T47D (cell line): ENCODE data around the gene TFF1.
A peak's percentile ranks its signal among the peaks of the same experiment; 100 is the strongest.

Experiments used
- DNase-seq, 2 experiments: peaks; one replicate each; pipeline versions ENCODE4 v3.0.0 to v3.0.0-alpha.2; 2011 to 2012; ENCODE audit warnings: low read depth in 1 of 2, low spot score in 1 of 2
- JUND ChIP-seq: IDR thresholded peaks from 2 replicates; pipeline ENCODE4 v1.6.1; 2012; ENCODE audit warnings: low read depth
- in situ Hi-C: cut with HindIII; loops from 2 replicates; pipeline ENCODE4 v1.10.0; 2016; ENCODE audit warnings: low sequenced_read_pairs, low pct_unique_long_range_greater_than_20kb

Gene TFF1

GRCh38 chr21:42385619-42386018 lies 19.3 kb upstream of the TFF1 start:
- in situ Hi-C loops, result no loop called here
- TF ChIP-seq JUND, result no peak
- DNase-seq, result no peak

GRCh38 chr21:42384989-42385388 lies 18.7 kb upstream of the TFF1 start:
- DNase-seq, result no peak

GRCh38 chr21:42384156-42384945 lies 18.0 kb upstream of the TFF1 start:
- DNase-seq, result no peak
- no peak for TF ChIP-seq JUND
- in situ Hi-C loops, result no loop called here

More at GRCh38 chr21:42384989-42385388, 18.7 kb upstream of the TFF1 start:
- TF ChIP-seq JUND, result no peak
- in situ Hi-C loops, result no loop called here

GRCh38 chr21:42383331-42383730 lies 17.0 kb upstream of the TFF1 start:
- in situ Hi-C loops, result no loop called here
- TF ChIP-seq JUND, result no peak
- DNase-seq, result no peak

GRCh38 chr21:42382915-42383314 lies 16.6 kb upstream of the TFF1 start:
- no peak for TF ChIP-seq JUND
- in situ Hi-C loops, result no loop called here
- DNase-seq, result no peak

- DNase-seq, result peak; percentile 62 to 85
- no peak for TF ChIP-seq JUND
- in situ Hi-C loops, result no loop called here
Observed at GRCh38 chr21:42381347-42381984, 15.1 kb upstream of the TFF1 start.

- no peak for DNase-seq
- in situ Hi-C loops, result no loop called here
- no peak for TF ChIP-seq JUND
Observed at GRCh38 chr21:42379426-42380215, 13.3 kb upstream of the TFF1 start.

- TF ChIP-seq JUND, result no peak
- DNase-seq, result no peak
- in situ Hi-C loops, result no loop called here
Observed at GRCh38 chr21:42378418-42378817, 12.1 kb upstream of the TFF1 start.

GRCh38 chr21:42377951-42378340 lies 11.6 kb upstream of the TFF1 start:
- DNase-seq, result no peak
- TF ChIP-seq JUND, result no peak
- in situ Hi-C loops, result no loop called here

- no peak for TF ChIP-seq JUND
- DNase-seq, result no peak
- in situ Hi-C loops, result no loop called here
Observed at GRCh38 chr21:42377211-42377950, 11.0 kb upstream of the TFF1 start.

- TF ChIP-seq JUND, result no peak; the same call in 1 of the 2 replicates
- peak; percentile 44 to 88 for DNase-seq
- in situ Hi-C loops, result no loop called here
Observed at GRCh38 chr21:42376338-42376982, 10.1 kb upstream of the TFF1 start.

GRCh38 chr21:42375966-42376337 lies 9.6 kb upstream of the TFF1 start:
- no peak for DNase-seq
- TF ChIP-seq JUND, result no peak
- in situ Hi-C loops, result no loop called here
